Gastroesophageal sphincter (tissue), 3 donors: ENCODE measurements around the gene APLNR.

Experiments used
- CTCF ChIP-seq, 4 experiments: fragments of 200-600 bp in 2 of 4; fragments of 450-650 bp in 2 of 4; sonication (generic) in 1 of 4; IDR thresholded peaks; one replicate each; pipeline ENCODE4 v1.5.1; 2017 to 2019; ENCODE audit warnings: antibody characterized with exemption in 4 of 4, mild to moderate bottlenecking in 2 of 4, moderate library complexity in 2 of 4
- POLR2A ChIP-seq, 2 donors: fragments of 450-650 bp; IDR thresholded peaks; one replicate each; pipeline ENCODE4 v1.6.1; 2017; ENCODE audit warnings: antibody characterized with exemption in 2 of 2, mild to moderate bottlenecking in 2 of 2, moderate library complexity in 1 of 2

- TF ChIP-seq POLR2A (IDR thresholded peaks at IDR 0.05) (no peak), CTCF (IDR thresholded peaks at IDR 0.05) (no peak)
Measured at GRCh38 chr11:57202281-57202680, 34.8 kb downstream of the APLNR start.
